Endothelial cell of umbilical vein (primary cell): ENCODE data around the gene COL5A3. TPM values are rescaled to one million over a fixed set of nuclear protein-coding genes. Genes with fewer than 3 reads are reported as not detected.

Experiments
- BruUV-seq: library from RNA; stranded (reverse); fragments of 400-500 nt; replicated peaks from 2 replicates; lab custom pipeline; 2021; lab: Mats Ljungman, UMichigan
- CTCF ChIA-PET: fragments of 300-600, 350-600 bp; sonication (Branson Sonifier 250); formaldehyde crosslinking; loops from one replicate; lab custom pipeline; 2021; ENCODE audit warnings: antibody characterized with exemption, inconsistent platforms; lab: Charles Lee
- POLR2A ChIA-PET: fragments of 300-600, 350-600 bp; sonication (Branson Sonifier 250); formaldehyde crosslinking; loops from one replicate; lab custom pipeline; 2021; ENCODE audit warnings: antibody characterized with exemption, inconsistent platforms; lab: Charles Lee
- DNase-seq: peaks from one replicate; pipeline ENCODE4 v3.0.0-alpha.2; 2011; ENCODE audit warnings: low read depth, low spot score
- FAIRE-seq: peaks from 2 replicates; lab custom pipeline; 2011; peaks lifted over from hg19 to GRCh38; lab: Jason Lieb, UNC
- H2AFZ ChIP-seq: 2 replicates; pipeline ENCODE4 v1.6.0; 2012; ENCODE audit warnings: low read depth, low read length, control low read depth, inconsistent platforms
- H3K27ac ChIP-seq: 2 replicates; pipeline ENCODE4 v1.5.1; 2011; ENCODE audit warnings: low read depth, mild to moderate bottlenecking, control low read depth, low read length, moderate library complexity; ENCODE audit not compliant: insufficient read depth
- H3K27me3 ChIP-seq, 2 experiments: 2 replicates each; pipeline versions ENCODE4 v1.6.0 to v1.6.1; 2011; ENCODE audit warnings: low read length in 2 of 2, mixed read lengths in 1 of 2; ENCODE audit not compliant: control insufficient read depth in 2 of 2, insufficient read depth in 2 of 2
- H3K36me3 ChIP-seq, 2 experiments: 2 replicates in 1 of 2; 3 replicates in 1 of 2; pipeline ENCODE4 v1.5.1; 2011; ENCODE audit warnings: low read length in 2 of 2, mild to moderate bottlenecking in 1 of 2, moderate library complexity in 1 of 2; ENCODE audit not compliant: control insufficient read depth in 2 of 2, insufficient read depth in 2 of 2; ENCODE audit errors: extremely low read depth in 1 of 2
- H3K4me1 ChIP-seq: 3 replicates; pipeline ENCODE4 v1.5.1; 2011; ENCODE audit warnings: mild to moderate bottlenecking, low read length; ENCODE audit not compliant: control insufficient read depth, insufficient read depth; ENCODE audit errors: extremely low read depth
- H3K4me2 ChIP-seq: 2 replicates; pipeline ENCODE4 v1.6.1; 2011; ENCODE audit warnings: low read length, control low read depth, mixed read lengths; ENCODE audit not compliant: insufficient read depth
- H3K4me3 ChIP-seq, 3 experiments: fragments of 200-600 bp in 1 of 3; sonication (generic), shearing (Covaris generic) in 1 of 3; replicated peaks in 1 of 3; 2 replicates each; pipeline ENCODE4 v1.5.1; 2011 to 2016; ENCODE audit warnings: control low read depth in 3 of 3, low read length in 3 of 3, mild to moderate bottlenecking in 2 of 3, inconsistent platforms in 1 of 3, low read depth in 1 of 3, moderate library complexity in 1 of 3; ENCODE audit not compliant: insufficient read depth in 1 of 3
- H3K79me2 ChIP-seq: 2 replicates; pipeline ENCODE4 v1.6.0; 2012; ENCODE audit warnings: low read length, inconsistent platforms; ENCODE audit not compliant: control insufficient read depth, insufficient read depth
- H3K9ac ChIP-seq: replicated peaks from 2 replicates; pipeline ENCODE3; 2011; ENCODE audit warnings: low read length, control low read depth; ENCODE audit not compliant: insufficient read depth; ENCODE audit errors: extremely low read depth
- H3K9me1 ChIP-seq: replicated peaks from 3 replicates; pipeline ENCODE4 v1.6.0; 2011; ENCODE audit warnings: mild to moderate bottlenecking, low read length; ENCODE audit not compliant: control insufficient read depth, insufficient read depth; ENCODE audit errors: extremely low read depth
- H3K9me3 ChIP-seq: replicated peaks from 2 replicates; pipeline ENCODE4 v1.5.1; 2012; ENCODE audit warnings: low read length, inconsistent platforms; ENCODE audit not compliant: control insufficient read depth, insufficient read depth
- H4K20me1 ChIP-seq: replicated peaks from 2 replicates; pipeline ENCODE3; 2011; ENCODE audit warnings: mild to moderate bottlenecking, low read length; ENCODE audit not compliant: control insufficient read depth, insufficient read depth; ENCODE audit errors: extremely low read depth
- CTCF ChIP-seq, 2 donors: IDR thresholded peaks; 1 replicate in 1 of 2; 2 replicates in 1 of 2; pipeline ENCODE4 v1.5.1; 2011; ENCODE audit warnings: low read length in 2 of 2, mild to moderate bottlenecking in 2 of 2, moderate library complexity in 2 of 2, control low read depth in 1 of 2, inconsistent platforms in 1 of 2, low read depth in 1 of 2; ENCODE audit not compliant: insufficient read depth in 1 of 2; ENCODE audit errors: extremely low read depth in 1 of 2
- EZH2 ChIP-seq: IDR thresholded peaks from 2 replicates; pipeline ENCODE4 v1.6.1; 2012; ENCODE audit warnings: borderline replicate concordance, low read depth, mild to moderate bottlenecking, moderate library complexity, low read length, inconsistent platforms; ENCODE audit not compliant: severe bottlenecking
- FOS ChIP-seq: IDR thresholded peaks from 2 replicates; pipeline ENCODE4 v1.6.1; 2011; ENCODE audit warnings: mild to moderate bottlenecking, low read length, moderate library complexity, borderline replicate concordance; ENCODE audit not compliant: insufficient read depth
- GATA2 ChIP-seq: IDR thresholded peaks from 2 replicates; pipeline ENCODE4 v1.7.0; 2011; ENCODE audit warnings: low read depth, mild to moderate bottlenecking, moderate library complexity, mixed read lengths, low read length; ENCODE audit not compliant: insufficient read length, insufficient read depth
- JUN ChIP-seq: IDR thresholded peaks from 2 replicates; pipeline ENCODE4 v1.6.1; 2011; ENCODE audit warnings: borderline replicate concordance, low read depth; ENCODE audit not compliant: insufficient read length, insufficient read depth
- MYC ChIP-seq: IDR thresholded peaks from one replicate; pipeline ENCODE4 v1.6.1; 2011; ENCODE audit warnings: mild to moderate bottlenecking, low read depth, low read length
- POLR2A ChIP-seq: IDR thresholded peaks from 2 replicates; pipeline ENCODE4 v1.6.1; 2012; ENCODE audit warnings: low read depth, mild to moderate bottlenecking, control low read depth, low read length
- POLR2AphosphoS5 ChIP-seq: IDR thresholded peaks from 2 replicates; pipeline ENCODE4 v1.6.1; 2012; ENCODE audit warnings: low read depth, mild to moderate bottlenecking, control low read depth, low read length, moderate library complexity; ENCODE audit not compliant: insufficient read depth
- dilution Hi-C: fragments of 300-500 bp; cut with MboI; formaldehyde crosslinking; loops from one replicate; pipeline ENCODE4 v1.15.0; 2019; ENCODE audit warnings: low sequenced_read_pairs; ENCODE audit not compliant: extremely low pct_ligation_motif_present
- intact Hi-C: fragments of 100-400 bp; cut with micrococcal nuclease; formaldehyde crosslinking; loops from one replicate; pipeline ENCODE4 v1.10.0; 2022
- polyA plus RNA-seq, 4 experiments: library from polyadenylated mRNA; depleted of rRNA in 3 of 4; stranded (reverse) in 3 of 4; unstranded in 1 of 4; fragments of >200 nt; gene quantifications; 2 replicates each; pipeline versions ENCODE4 v1.2.1 to v1.2.3, GENCODE V29; 2011 to 2012; ENCODE audit warnings: missing spikeins in 1 of 4
- total RNA-seq: library from RNA; stranded (reverse); gene quantifications from 2 replicates; pipeline ENCODE4 v1.2.3, GENCODE V29; 2021
- TF ChIP-seq, protein P1 (sequence below): IDR thresholded peaks from 2 replicates; pipeline ENCODE4 v1.6.1; 2011; ENCODE audit not compliant: insufficient read depth, insufficient read length

The COL5A3 gene
- total and polyA plus RNA-seq, 2 donors (not counting 3 experiments of a cell fraction or from before 2014, with no cell fraction given): not detected

- Histone ChIP-seq H3K79me2 (no peaks in the 10 kb centered on the region), H3K9me3 (no peaks in the 10 kb centered on the region), H4K20me1 (no peaks in the 10 kb centered on the region), H3K27me3 (no peaks in the 10 kb centered on the region), H3K9me1 (no peaks in the 10 kb centered on the region), H2AFZ (no peak overlapping the region), H3K27ac (no peak overlapping the region), H3K36me3 (no peaks in the 10 kb centered on the region), H3K4me3 (no peak overlapping the region), H3K4me2 (no peak overlapping the region), H3K4me1 (no peaks in the 10 kb centered on the region), H3K9ac (no peak overlapping the region)
- CTCF ChIA-PET: interaction anchor here (1.7 to 2.8 kb wide), 2 partner anchors 9 to 19 kb away, joined by 10 read pairs; no protein-coding TSS in a partner anchor
- FAIRE-seq (no peak), DNase-seq (no peak)
- TF ChIP-seq POLR2A (no peak), FOS (no peak), POLR2AphosphoS5 (no peak), MYC (no peak), CTCF (IDR thresholded peaks at IDR 0.05; ENCODE audit: extremely low read depth in 1 of 2, insufficient read depth in 1 of 2, low read depth in 1 of 2, low read length in 2 of 2) (no peak), GATA2 (no peak), EZH2 (no peak), JUN (no peak)
- TF ChIP-seq, protein P1, sequence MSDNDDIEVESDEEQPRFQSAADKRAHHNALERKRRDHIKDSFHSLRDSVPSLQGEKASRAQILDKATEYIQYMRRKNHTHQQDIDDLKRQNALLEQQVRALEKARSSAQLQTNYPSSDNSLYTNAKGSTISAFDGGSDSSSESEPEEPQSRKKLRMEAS: no peak
- POLR2A ChIA-PET: no interaction called here
- intact Hi-C loops (no loop called here), dilution Hi-C loops (no loop called here)
- no TSS peak for BruUV-seq
Measured at GRCh38 chr19:10018786-10019185, 8.5 kb upstream of the COL5A3 start.
